ENCODE results near the gene CLDN16.

The CLDN16 gene

DNA sequence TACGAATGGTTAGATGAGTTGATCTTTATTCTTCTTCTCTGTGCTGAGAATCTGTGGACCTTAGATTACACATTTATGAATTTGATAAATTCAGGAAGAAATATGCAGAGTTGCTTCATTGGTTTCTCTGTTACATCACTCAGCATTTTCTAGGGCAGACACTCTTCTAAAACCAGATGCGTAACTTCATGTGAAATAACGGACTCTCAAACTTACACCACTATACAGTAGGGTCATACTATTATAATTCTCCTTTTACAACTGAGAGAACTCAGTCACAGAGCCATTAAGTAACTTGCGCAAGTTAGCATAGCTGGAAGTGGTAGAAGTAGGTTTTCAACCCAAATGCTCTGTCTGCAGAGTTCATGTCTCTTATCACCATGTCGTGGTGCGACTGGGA is 56.0 kb downstream of the CLDN16 start:
- peak; percentile 96 for DNase-seq

DNA sequence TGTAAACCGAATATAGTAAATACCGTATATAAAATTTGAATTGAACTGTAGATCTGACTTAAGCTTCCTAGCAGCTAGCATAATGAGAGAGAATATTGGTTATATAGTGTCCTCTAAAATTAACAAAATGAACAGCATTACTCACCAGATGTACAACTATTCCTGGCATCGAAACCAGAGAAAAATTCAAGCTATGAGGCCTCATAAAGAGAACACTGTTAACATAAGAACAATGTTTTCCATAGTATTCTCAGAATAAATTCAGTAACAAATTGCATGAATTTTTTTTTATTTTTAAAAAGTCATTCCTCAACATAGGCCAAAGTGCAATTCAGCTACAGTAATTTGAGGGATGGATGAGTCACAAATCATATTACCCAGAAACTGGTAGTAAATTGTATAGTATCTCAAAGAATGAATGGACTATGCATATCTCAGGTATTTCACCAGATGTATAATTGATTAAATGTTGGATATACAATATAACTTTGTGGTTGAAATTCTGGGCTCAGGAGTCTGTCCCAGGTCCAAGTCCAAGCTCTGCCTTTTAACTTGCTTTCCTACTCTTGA is 56.7 kb downstream of the CLDN16 start:
- no peak for DNase-seq

DNA sequence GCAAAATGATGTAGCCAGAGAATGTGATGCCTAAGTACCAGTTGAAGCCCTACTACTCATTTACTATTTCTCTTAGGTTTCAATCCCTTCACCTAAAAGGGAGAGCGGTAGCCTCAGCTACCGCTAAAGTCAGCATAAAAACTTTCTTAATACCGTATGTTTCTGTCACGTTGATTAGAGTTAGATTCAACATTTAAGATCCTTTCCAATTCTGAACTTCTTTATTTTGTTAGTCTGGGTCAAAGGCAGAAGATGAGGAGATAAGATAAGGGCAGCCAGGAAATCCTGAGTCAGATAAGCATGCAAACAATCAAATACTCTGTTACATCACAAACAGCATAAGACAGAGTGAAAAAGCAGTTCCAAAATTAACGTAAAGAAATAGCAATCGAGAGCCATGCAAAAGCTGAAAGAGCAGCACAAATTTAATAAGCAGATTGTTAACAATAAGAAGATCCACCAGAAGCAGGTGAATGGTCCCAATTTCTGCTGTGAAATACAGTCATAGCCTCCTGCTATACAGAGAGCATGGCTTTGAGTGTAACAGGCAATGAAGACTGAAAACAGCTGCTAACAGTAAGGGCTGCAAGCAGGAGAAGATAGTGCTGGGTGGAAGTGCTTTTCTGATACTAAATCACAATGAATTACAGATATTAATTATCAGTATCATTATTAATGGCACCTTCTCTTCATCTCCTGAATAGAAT is 58.8 kb downstream of the CLDN16 start:
- DNase-seq = no peak

DNA sequence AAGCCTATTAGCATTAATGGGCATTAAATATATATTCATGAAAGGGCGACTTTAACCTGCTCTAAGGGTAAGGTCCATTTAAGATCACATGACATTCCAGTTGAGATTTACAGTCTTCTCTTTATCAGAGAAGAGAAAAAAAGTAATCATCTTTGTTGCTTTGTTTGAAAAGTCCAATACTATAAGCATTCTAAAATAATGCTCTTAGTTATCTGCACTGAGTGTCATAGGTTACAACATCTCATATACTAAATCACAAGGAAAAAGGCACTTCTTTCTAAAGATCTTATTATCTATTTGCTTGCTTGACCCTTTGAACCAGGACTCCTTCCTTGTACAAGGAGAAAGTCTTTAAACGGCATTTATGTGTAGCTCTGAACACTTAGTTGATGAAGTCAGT is 60.3 kb downstream of the CLDN16 start:
- no peak for DNase-seq

DNA sequence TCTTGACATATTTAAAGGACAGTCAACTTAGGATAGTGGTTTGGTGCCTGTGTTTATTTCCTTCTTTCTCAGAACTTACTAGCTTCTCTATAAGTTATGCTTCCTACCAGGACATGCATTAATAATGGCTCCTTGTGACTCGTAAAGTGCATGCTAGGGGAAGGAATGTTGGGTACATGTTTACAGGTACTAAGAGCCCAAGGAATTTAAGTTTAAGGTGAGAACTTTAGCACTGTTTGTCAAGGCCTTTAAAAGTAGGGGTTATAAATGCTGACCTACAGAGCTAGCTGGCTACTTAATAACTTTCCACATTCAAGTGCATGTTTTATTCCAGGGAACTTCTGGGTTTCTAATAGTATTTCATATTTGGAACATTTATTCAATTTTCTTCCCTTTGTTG is 61.8 kb downstream of the CLDN16 start, which contains the start of gene TMEM207:
TSS of gene TMEM207 (minus strand) at position 101 of the 400 bp plus-strand sequence. CDS start at position 9, 92 bp downstream.
- DNase-seq = no peak

DNA sequence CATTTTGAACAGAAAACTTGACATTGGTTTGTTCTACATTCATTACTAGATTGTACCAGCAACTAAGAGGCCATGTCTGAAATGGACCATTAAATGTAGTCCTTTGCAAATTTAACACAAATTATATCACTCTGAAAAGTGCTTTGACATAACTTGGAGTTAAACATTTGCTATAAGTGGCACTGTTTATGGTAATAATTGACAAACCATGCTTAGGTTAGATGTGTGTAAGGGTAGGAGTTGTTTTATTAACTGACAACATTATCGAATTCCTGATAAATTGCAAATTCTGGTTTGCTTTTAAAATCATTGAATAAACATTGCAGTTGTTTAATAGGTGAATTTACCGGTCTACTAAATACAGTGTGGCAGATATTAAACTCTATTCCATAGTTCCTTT is 67.9 kb downstream of the CLDN16 start:
- DNase-seq = no peak

DNA sequence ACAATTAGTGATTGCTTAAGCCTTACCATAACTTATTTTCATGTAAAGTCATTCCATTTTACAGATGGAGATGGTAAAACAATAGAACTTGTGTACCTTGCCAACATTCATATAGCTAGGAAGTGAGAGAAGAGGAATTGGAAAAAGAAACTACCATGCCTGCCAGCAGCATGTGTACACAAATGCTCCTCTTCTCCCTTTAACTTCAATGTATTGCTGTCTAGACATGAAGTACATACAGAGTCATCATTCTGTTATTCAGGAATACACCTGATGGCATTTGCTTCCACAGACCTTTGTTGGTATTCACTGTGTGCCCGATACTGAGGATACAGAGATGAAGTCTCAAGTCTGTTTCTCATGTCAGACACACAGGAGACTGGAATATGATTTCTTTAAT is 68.8 kb downstream of the CLDN16 start:
- no peak for DNase-seq

DNA sequence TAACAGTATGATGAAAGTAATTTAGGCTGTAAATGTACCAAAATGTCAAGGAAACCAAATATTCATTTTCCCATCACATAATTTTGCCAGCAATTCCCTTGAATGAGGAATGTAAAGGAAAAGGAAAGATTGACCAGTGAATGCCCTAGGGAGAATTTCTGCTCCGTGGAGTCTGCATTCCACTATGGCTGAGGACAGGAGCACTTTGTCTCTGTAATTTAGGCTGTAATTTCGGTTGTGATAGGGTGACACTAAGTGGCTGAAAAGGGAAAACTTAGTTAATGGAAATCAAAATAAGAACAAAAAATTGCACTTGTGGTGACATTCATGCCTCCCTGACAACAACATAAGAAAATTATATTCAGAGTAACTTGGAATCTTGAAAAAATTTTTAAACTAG is 70.1 kb downstream of the CLDN16 start:
- DNase-seq = no peak

Data from MV-4-11 (cell line).